Bronchial epithelial cell (primary cell): Measurements from ENCODE around the gene UNC45A. TPM values are rescaled to one million over a fixed set of nuclear protein-coding genes. Genes with fewer than 3 reads are reported as not detected.
"Not testable (repeated sequence)": the region's sequence is repeated elsewhere in the genome, so short reads cannot be mapped to it uniquely, and the experiment has no call there.

Experiments
- DNase-seq: peaks from one replicate; pipeline ENCODE4 v3.0.0-alpha.2; 2010; ENCODE audit warnings: low read depth
- FAIRE-seq: peaks from 2 replicates; lab custom pipeline; 2011; peaks lifted over from hg19 to GRCh38; lab: Jason Lieb, UNC
- H3K27me3 ChIP-seq: 2 replicates; pipeline ENCODE4 v1.5.1; 2011; ENCODE audit warnings: low read length; ENCODE audit not compliant: control insufficient read depth, insufficient read depth
- H3K36me3 ChIP-seq: 2 replicates; pipeline ENCODE4 v1.5.1; 2011; ENCODE audit warnings: low read length; ENCODE audit not compliant: control insufficient read depth, insufficient read depth
- H3K4me3 ChIP-seq: 2 replicates; pipeline ENCODE4 v1.5.1; 2011; ENCODE audit warnings: mild to moderate bottlenecking, low read depth, low read length, control low read depth
- total RNA-seq: library from RNA; depleted of rRNA; stranded (reverse); fragments of >200 nt; gene quantifications from 2 replicates; pipeline ENCODE4 v1.2.1, GENCODE V29; 2014
- TF ChIP-seq, protein P1 (sequence below): IDR thresholded peaks from 2 replicates; pipeline ENCODE4 v1.5.1; 2011; ENCODE audit warnings: mild to moderate bottlenecking, moderate library complexity, low read length, control low read depth, inconsistent platforms; ENCODE audit not compliant: insufficient read depth, severe bottlenecking

The UNC45A gene
- total RNA-seq, 1 donor from 2014 or later: 64.8 TPM

DNA sequence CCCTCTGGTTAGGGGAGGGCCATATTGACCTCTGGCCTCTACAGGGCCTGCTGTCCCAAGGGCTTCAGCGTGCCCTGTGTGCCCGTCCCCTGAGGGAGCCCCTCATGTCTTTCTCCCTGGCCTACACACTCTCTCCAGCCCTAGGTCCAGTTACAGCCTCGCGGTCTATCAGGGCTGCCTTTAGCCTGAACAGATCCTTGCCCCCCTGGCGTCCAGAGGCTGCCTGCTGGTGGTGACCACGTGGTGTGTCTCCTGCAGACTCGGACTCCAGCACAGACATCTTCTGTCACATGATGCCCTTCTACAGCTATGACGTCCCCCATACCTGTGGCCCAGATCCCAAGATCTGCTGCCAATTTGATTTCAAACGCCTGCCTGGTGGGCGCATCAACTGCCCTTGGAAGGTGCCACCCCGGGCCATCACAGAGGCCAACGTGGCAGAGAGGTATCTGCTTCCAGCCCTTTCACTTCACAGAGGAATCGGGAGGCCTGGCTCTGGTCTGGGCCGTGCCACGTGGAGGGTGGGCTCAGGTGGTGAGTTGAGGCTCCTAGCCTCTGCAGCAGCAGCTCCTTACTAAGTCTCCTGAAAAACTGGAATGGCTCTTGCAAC, 27.9 kb upstream of the UNC45A start:
- Histone ChIP-seq H3K27me3 (no peaks in the 10 kb centered on the region), H3K36me3 (peaks cover 25% of the 10 kb centered on the region), H3K4me3 (no peak overlapping the region)
- FAIRE-seq (no peak), DNase-seq (no peak)
- TF ChIP-seq, protein P1, sequence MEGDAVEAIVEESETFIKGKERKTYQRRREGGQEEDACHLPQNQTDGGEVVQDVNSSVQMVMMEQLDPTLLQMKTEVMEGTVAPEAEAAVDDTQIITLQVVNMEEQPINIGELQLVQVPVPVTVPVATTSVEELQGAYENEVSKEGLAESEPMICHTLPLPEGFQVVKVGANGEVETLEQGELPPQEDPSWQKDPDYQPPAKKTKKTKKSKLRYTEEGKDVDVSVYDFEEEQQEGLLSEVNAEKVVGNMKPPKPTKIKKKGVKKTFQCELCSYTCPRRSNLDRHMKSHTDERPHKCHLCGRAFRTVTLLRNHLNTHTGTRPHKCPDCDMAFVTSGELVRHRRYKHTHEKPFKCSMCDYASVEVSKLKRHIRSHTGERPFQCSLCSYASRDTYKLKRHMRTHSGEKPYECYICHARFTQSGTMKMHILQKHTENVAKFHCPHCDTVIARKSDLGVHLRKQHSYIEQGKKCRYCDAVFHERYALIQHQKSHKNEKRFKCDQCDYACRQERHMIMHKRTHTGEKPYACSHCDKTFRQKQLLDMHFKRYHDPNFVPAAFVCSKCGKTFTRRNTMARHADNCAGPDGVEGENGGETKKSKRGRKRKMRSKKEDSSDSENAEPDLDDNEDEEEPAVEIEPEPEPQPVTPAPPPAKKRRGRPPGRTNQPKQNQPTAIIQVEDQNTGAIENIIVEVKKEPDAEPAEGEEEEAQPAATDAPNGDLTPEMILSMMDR: no peak

DNA sequence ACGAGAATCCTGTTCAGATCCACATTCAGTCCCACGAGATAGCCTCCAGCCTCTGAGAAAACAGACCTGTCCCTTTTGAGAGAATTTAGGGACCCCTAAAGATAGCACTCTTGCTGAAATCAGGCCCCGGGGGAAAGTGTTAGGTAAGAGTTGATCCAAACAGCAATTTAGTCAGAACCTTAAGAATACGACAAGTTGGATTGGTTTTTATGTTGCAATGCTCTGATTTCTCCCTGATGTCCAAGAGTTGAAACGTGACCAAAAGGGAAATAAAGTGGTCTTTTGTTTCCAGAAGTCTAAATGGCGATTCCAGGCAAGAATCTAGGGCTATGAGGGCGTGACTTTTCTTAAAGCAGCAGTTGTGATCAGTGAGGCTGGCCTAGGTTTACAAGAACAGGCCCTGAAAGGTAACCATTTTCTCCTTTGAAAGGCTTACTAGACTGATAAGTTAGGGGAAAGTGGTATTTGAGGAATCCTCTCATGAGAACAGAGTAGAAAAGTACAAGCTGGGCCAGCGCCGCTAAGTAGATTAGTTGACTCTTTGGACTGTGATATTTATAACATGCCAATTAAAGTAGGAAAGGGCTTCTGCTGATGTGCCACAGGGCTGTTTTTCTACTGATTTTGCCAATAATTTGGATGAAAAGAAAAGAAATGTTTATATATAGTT, 27.1 kb upstream of the UNC45A start:
- no peak for FAIRE-seq
- Histone ChIP-seq H3K36me3 (peaks cover 30% of the 10 kb centered on the region), H3K4me3 (no peak overlapping the region)

DNA sequence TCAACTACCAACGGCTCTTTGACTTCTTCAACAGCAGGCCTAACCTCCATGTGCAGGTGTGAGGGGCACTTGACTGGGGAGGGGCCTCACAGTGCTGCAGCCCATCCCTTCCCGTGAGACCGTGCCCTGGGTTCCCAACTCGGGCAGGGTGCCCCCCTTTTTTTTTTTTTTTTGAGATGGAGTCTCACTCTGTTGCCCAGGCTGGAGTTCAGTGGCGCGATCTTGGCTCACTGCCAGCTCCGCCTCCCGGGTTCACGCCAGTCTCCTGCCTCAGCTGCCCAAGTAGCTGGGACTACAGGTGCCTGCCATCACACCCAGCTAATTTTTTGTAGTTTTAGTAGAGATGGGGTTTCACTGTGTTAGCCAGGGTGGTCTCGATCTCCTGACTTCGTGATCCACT, 25.6 kb upstream of the UNC45A start:
- peaks cover 34% of the 10 kb centered on the region for H3K36me3 ChIP-seq
- not testable (repeated sequence) for H3K27me3 ChIP-seq, DNase-seq, FAIRE-seq, H3K4me3 ChIP-seq

More for the DNA sequence above, 27.1 kb upstream of the UNC45A start:
- TF ChIP-seq, protein P1: no peak
- no peak for DNase-seq
- no peaks in the 10 kb centered on the region for H3K27me3 ChIP-seq

DNA sequence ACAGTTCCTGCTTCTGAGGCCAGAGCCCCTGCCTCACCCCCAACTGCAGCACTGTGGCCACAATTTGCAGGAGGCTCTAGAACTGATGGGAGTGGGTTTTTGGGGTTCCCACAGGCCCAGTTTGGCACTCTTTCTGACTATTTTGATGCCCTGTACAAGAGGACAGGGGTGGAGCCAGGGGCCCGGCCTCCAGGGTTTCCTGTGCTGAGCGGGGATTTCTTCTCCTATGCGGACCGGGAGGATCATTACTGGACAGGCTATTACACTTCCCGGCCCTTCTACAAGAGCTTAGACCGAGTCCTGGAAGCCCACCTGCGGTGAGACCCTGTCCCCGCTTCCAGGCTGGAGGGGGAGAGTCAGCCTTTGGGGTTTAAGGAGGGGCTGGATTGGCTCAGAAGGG, 25.1 kb upstream of the UNC45A start:
- H3K4me3 ChIP-seq: no peak overlapping the region
- peaks cover 34% of the 10 kb centered on the region for H3K36me3 ChIP-seq
- DNase-seq (no peak), FAIRE-seq (no peak)
- TF ChIP-seq, protein P1: no peak
- H3K27me3 ChIP-seq: no peaks in the 10 kb centered on the region

DNA sequence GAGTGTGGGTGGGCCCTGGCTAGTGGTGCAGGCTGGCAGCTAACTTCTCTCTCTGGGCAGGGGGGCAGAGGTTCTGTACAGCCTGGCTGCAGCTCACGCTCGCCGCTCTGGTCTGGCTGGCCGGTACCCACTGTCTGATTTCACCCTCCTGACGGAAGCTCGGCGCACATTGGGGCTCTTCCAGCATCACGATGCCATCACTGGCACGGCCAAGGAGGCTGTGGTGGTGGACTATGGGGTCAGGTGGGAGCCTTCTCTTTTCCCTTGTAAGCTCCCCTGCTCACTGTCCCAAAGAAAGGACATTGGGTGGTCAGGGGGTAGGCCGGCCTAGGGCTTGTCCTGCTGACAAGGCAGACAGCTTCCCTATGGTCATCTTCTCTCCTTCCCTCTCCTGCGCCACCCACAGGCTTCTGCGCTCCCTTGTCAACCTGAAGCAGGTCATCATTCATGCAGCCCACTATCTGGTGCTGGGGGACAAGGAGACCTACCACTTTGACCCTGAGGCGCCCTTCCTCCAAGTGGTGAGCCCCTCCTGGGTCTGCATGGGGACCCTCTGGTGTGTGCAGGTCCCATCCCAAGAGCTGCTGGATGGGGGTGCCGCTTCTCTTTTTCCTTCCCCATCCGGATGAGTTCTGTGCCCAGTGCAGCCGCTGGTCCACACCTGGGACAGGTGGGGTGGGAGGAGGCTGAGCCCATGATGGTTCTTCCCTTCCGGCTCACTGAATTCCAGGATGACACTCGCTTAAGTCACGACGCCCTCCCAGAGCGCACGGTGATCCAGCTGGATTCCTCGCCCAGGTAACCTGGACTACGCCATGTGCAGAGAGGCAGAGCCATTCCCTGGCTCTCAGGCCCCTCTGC, 24.4 kb upstream of the UNC45A start:
- Histone ChIP-seq H3K36me3 (peaks cover 32% of the 10 kb centered on the region), H3K4me3 (no peak overlapping the region), H3K27me3 (no peaks in the 10 kb centered on the region)
- TF ChIP-seq, protein P1: no peak
- FAIRE-seq (no peak), DNase-seq (no peak)

DNA sequence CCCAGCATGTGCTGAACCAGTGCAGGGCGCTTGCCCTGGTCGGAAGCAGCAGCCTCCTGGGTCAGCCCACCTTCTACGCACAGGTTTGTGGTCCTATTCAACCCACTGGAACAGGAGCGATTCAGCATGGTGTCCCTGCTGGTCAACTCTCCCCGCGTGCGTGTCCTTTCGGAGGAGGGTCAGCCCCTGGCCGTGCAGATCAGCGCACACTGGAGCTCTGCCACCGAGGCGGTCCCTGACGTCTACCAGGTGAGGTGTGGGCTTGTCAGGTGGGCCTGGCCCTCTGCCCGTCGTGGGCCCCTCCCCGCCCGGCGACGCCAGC, 23.8 kb upstream of the UNC45A start:
- TF ChIP-seq, protein P1: no peak
- H3K27me3 ChIP-seq: no peaks in the 10 kb centered on the region
- H3K4me3 ChIP-seq: no peak overlapping the region
- peaks cover 35% of the 10 kb centered on the region for H3K36me3 ChIP-seq
- DNase-seq (no peak), FAIRE-seq (peak; percentile 43)
